ENCODE data around the gene PSMC3IP.
"Not testable (repeated sequence)": the region's sequence is repeated elsewhere in the genome, so short reads cannot be mapped to it uniquely, and the experiment has no call there.

The PSMC3IP gene

DNA sequence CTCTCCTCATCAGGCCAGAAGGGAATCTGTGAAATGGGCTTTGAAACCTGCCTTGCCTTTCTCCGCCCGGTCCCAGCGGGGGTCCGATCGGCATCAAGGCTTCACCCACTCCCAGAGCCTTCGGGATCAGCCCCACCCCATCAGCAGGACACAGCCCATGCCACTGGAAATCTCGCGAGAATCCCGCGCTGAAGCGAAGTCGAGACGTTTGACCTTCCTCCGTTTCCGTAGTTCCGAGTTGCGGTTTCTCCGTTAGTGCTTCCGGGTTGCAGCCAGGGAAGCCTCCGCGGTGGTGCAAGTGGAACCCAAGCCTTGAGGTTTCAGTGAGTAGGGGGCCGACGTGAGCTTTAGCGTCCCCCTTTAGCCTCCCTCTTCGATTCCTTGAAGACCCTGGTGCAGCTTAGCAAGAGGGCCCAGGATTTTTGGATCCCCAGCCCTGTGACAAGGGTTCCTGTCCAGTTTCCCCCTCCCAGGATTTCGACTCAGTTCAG is 15.6 kb downstream of the PSMC3IP start, which contains the start of gene COASY:
Gene COASY, plus strand, starts transcription at position 252 of the 491 bp plus-strand sequence. CDS start 475 bp downstream, outside the sequence.
- no peak for TF ChIP-seq CTCF (IDR thresholded peaks at IDR 0.05; ENCODE audit: borderline replicate concordance, control extremely low read depth, extremely low read depth, insufficient read depth, missing control alignments)
- DNase-seq (ENCODE audit: low spot score): peak; percentile 98
- in situ Hi-C loops (cut with MboI; ENCODE audit: low sequenced_read_pairs, unreplicated experiment): no loop called here

DNA sequence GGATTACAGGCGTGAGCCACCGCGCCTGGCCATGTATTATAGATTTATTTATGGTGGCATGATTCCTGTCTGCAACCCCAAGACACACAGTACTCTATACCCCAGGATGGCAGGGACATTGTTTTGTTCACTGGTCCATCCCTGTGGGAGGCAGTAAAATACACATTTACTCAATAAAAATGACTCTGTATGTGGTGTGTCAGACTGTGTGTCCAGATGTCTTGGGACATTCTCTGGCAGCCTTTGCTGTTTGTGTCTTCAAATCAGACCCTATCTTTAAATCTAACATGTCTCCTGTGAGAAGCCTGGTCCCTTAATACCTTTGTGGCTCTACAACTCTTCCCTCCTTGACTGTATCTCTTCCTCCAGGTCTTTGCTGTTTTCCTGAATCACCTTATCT is 17.3 kb downstream of the PSMC3IP start:
- no peak for TF ChIP-seq CTCF (IDR thresholded peaks at IDR 0.05; ENCODE audit: borderline replicate concordance, control extremely low read depth, extremely low read depth, insufficient read depth, missing control alignments)
- no peak for DNase-seq (ENCODE audit: low spot score)
- in situ Hi-C loops (cut with MboI; ENCODE audit: low sequenced_read_pairs, unreplicated experiment): no loop called here

DNA sequence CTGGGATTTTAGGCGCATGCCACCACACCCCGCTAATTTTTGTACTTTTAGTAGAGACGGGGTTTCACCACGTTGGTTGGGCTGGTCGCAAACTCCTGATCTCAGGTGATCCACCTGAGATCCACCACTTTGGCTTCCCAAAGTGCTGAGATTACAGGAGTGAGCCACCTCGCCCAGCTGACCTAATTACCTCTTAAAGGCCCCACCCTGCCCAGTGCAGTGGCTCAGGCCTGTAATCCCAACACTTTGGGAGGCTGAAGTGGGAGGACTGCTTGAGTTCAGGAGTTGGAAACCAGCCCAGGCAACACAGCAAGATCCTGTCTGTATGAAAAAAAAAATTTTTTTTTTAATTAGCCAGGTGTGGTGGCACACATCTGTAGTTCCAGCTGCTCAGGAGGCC is 18.5 kb downstream of the PSMC3IP start:
- no peak for DNase-seq (ENCODE audit: low spot score)
- in situ Hi-C loops (cut with MboI; ENCODE audit: low sequenced_read_pairs, unreplicated experiment): no loop called here

DNA sequence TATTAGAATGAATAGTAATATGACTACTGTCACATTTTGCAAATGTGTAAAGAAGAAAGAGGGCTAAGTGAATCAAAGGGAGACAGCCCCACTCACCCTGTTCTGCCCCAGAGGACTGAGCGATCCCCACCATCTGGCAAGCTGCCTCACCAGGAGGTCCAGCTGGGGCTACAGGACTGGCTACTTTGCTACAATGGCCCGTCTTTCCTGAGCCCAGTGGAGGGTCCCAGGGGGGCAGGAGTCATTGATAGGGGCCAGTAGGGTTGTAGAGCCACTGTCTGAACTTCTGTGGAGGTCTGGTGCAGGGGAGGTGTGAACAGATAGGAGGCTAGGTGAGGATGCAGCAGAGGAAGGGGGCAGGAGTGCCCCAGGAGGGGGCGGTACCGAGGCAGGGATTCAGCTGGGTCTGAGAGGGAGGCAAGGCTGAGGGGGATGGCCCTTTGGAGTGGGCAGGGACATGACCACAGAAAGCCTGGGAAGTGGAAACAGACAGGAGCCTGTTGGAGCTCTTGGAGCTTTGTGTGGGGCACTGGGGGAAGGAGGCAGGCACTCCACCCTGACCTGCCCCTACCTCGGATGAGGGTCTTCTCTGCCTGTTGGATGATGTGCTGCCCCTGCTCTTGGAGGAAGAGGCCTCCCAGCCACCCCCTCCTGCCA is 21.4 kb downstream of the PSMC3IP start:
- in situ Hi-C loops (cut with MboI; ENCODE audit: low sequenced_read_pairs, unreplicated experiment); DNase-seq (ENCODE audit: low spot score): not testable (repeated sequence)

More for the DNA sequence above, 18.5 kb downstream of the PSMC3IP start:
- no peak for TF ChIP-seq CTCF (IDR thresholded peaks at IDR 0.05; ENCODE audit: borderline replicate concordance, control extremely low read depth, extremely low read depth, insufficient read depth, missing control alignments)

- no peak for DNase-seq (ENCODE audit: low spot score)
- no peak for TF ChIP-seq CTCF (IDR thresholded peaks at IDR 0.05; ENCODE audit: borderline replicate concordance, control extremely low read depth, extremely low read depth, insufficient read depth, missing control alignments)
- in situ Hi-C loops (cut with MboI; ENCODE audit: low sequenced_read_pairs, unreplicated experiment): no loop called here
Observed at GRCh38 chr17:42555122-42555622, 22.4 kb downstream of the PSMC3IP start.

DNA sequence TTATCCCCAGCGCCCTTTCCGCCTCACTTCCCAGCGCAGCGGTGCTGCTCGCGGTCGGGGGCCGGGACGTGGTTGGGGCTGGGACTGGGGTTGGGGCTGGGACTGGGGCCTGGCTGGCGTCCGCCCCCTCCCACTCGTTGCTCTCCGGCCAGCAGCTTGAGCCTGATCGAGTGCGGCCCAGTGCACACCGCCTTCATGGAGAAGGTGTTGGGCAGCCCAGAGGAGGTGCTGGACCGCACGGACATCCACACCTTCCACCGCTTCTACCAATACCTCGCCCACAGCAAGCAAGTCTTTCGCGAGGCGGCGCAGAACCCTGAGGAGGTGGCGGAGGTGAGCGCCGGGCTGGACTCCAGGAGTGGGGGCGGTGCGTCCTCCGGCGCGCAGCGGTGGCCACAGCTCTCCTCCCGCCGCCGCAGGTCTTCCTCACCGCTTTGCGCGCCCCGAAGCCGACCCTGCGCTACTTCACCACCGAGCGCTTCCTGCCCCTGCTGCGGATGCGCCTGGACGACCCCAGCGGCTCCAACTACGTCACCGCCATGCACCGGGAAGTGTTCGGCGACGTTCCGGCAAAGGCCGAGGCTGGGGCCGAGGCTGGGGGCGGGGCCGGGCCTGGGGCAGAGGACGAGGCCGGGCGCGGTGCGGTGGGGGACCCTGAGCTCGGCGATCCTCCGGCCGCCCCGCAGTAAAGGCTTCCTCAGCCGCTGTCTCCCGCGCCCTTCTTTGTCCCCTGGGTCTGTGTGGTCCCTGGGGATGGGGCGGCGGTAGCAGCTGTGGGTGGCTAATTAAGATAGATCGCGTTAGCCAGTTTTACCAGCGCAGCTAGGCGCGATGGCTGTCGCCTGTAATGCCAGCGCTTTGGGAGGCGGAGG is 23.0 kb downstream of the PSMC3IP start:
- DNase-seq (ENCODE audit: low spot score): peak; percentile 94
- in situ Hi-C loops (cut with MboI; ENCODE audit: low sequenced_read_pairs, unreplicated experiment): no loop called here
- no peak for TF ChIP-seq CTCF (IDR thresholded peaks at IDR 0.05; ENCODE audit: borderline replicate concordance, control extremely low read depth, extremely low read depth, insufficient read depth, missing control alignments)
